ENCODE data around the gene SLC7A10. TPM values are rescaled to one million over a fixed set of nuclear protein-coding genes. Genes with fewer than 3 reads are reported as not detected.

Gene SLC7A10
- polyA plus RNA-seq, 1 donor from 2014 or later: not detected

DNA sequence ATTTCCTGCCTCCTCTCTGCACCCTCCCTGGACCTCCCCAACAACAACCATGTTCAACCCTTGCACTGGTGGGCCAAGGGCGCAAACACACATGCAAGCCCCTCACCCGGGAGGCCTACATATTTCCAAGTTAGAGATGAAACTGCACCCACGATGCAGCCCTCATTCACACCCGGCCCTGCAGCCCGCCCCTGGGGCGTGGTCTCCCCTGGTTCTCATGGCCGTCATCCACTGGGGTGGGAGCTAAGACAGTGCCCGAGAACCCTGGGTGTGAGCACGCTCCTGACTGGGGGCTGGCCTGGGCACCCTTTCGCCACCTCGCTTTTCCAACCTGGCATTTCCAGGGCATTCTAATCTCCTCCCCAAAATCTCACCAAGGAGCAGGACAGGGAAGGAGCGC lies 7.0 kb upstream of the SLC7A10 start:
- Histone ChIP-seq H3K4me3 (ENCODE audit: low read length) (no peak overlapping the region), H3K27me3 (ENCODE audit: insufficient read depth, low read depth, low read length) (peaks cover 13% of the 10 kb centered on the region), H3K4me2 (ENCODE audit: low read length) (no peak overlapping the region), H3K9me3 (ENCODE audit: low read length) (peaks cover 9% of the 10 kb centered on the region), H2AFZ (ENCODE audit: low read depth, low read length) (no peak overlapping the region), H4K20me1 (ENCODE audit: insufficient read depth) (no peaks in the 10 kb centered on the region), H3K9me2 (ENCODE audit: insufficient read depth, low read length) (no peaks in the 10 kb centered on the region), H3K27ac (ENCODE audit: low read length) (no peak overlapping the region), H3K79me2 (replicated peaks; ENCODE audit: insufficient read depth, low read length) (no peaks in the 10 kb centered on the region), H3K9ac (ENCODE audit: low read length) (no peak overlapping the region), H3K36me3 (ENCODE audit: insufficient read depth, low read length) (no peaks in the 10 kb centered on the region), H3F3A (ENCODE audit: insufficient read depth, low read length, poor library complexity, severe bottlenecking) (no peaks in the 10 kb centered on the region)
- TF ChIP-seq RAD21 (conservative IDR thresholded peaks at IDR 0.05) (no peak), TAF1 (IDR thresholded peaks at IDR 0.05; ENCODE audit: low read depth) (no peak), POLR2AphosphoS5 (IDR thresholded peaks at IDR 0.05) (no peak), EP300 (conservative IDR thresholded peaks at IDR 0.05; ENCODE audit: poor library complexity, severe bottlenecking) (no peak), SMC3 (conservative IDR thresholded peaks at IDR 0.05; ENCODE audit: poor library complexity) (no peak), EZH2 (IDR thresholded peaks at IDR 0.05; ENCODE audit: borderline replicate concordance, insufficient read depth, low read length, poor library complexity, severe bottlenecking) (no peak), MXI1 (conservative IDR thresholded peaks at IDR 0.05; ENCODE audit: poor library complexity, severe bottlenecking) (no peak), CTCF (IDR thresholded peaks at IDR 0.05; ENCODE audit: poor library complexity, severe bottlenecking) (no peak)
- TF ChIP-seq, protein P1, sequence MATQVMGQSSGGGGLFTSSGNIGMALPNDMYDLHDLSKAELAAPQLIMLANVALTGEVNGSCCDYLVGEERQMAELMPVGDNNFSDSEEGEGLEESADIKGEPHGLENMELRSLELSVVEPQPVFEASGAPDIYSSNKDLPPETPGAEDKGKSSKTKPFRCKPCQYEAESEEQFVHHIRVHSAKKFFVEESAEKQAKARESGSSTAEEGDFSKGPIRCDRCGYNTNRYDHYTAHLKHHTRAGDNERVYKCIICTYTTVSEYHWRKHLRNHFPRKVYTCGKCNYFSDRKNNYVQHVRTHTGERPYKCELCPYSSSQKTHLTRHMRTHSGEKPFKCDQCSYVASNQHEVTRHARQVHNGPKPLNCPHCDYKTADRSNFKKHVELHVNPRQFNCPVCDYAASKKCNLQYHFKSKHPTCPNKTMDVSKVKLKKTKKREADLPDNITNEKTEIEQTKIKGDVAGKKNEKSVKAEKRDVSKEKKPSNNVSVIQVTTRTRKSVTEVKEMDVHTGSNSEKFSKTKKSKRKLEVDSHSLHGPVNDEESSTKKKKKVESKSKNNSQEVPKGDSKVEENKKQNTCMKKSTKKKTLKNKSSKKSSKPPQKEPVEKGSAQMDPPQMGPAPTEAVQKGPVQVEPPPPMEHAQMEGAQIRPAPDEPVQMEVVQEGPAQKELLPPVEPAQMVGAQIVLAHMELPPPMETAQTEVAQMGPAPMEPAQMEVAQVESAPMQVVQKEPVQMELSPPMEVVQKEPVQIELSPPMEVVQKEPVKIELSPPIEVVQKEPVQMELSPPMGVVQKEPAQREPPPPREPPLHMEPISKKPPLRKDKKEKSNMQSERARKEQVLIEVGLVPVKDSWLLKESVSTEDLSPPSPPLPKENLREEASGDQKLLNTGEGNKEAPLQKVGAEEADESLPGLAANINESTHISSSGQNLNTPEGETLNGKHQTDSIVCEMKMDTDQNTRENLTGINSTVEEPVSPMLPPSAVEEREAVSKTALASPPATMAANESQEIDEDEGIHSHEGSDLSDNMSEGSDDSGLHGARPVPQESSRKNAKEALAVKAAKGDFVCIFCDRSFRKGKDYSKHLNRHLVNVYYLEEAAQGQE (IDR thresholded peaks at IDR 0.05; ENCODE audit: borderline replicate concordance): no peak

GRCh38 chr19:33231511-33231910 lies 5.9 kb upstream of the SLC7A10 start:
- no peak overlapping the region for H3K4me2 ChIP-seq (ENCODE audit: low read length)
- H4K20me1 ChIP-seq (ENCODE audit: insufficient read depth): no peaks in the 10 kb centered on the region
- no peak overlapping the region for H3K9ac ChIP-seq (ENCODE audit: low read length)
- TF ChIP-seq MXI1 (conservative IDR thresholded peaks at IDR 0.05; ENCODE audit: poor library complexity, severe bottlenecking) (no peak), EP300 (conservative IDR thresholded peaks at IDR 0.05; ENCODE audit: poor library complexity, severe bottlenecking) (no peak), EZH2 (IDR thresholded peaks at IDR 0.05; ENCODE audit: borderline replicate concordance, insufficient read depth, low read length, poor library complexity, severe bottlenecking) (no peak), SMC3 (conservative IDR thresholded peaks at IDR 0.05; ENCODE audit: poor library complexity) (no peak), CTCF (IDR thresholded peaks at IDR 0.05; ENCODE audit: poor library complexity, severe bottlenecking) (no peak), TAF1 (IDR thresholded peaks at IDR 0.05; ENCODE audit: low read depth) (no peak), RAD21 (conservative IDR thresholded peaks at IDR 0.05) (no peak), POLR2AphosphoS5 (IDR thresholded peaks at IDR 0.05) (no peak)
- TF ChIP-seq, protein P1 (IDR thresholded peaks at IDR 0.05; ENCODE audit: borderline replicate concordance): no peak
- H3F3A ChIP-seq (ENCODE audit: insufficient read depth, low read length, poor library complexity, severe bottlenecking): no peaks in the 10 kb centered on the region
- no peak overlapping the region for H3K4me3 ChIP-seq (ENCODE audit: low read length)
- no peak overlapping the region for H2AFZ ChIP-seq (ENCODE audit: low read depth, low read length)
- no peaks in the 10 kb centered on the region for H3K79me2 ChIP-seq (replicated peaks; ENCODE audit: insufficient read depth, low read length)
- H3K27me3 ChIP-seq (ENCODE audit: insufficient read depth, low read depth, low read length): peaks cover 24% of the 10 kb centered on the region
- H3K9me3 ChIP-seq (ENCODE audit: low read length): peaks cover 17% of the 10 kb centered on the region
- H3K9me2 ChIP-seq (ENCODE audit: insufficient read depth, low read length): no peaks in the 10 kb centered on the region
- no peaks in the 10 kb centered on the region for H3K36me3 ChIP-seq (ENCODE audit: insufficient read depth, low read length)
- H3K27ac ChIP-seq (ENCODE audit: low read length): no peak overlapping the region

Data from neural cell (in vitro differentiated cells).